GM12892 (cell line): ENCODE measurements around the gene MRS2. TPM values are rescaled to one million over a fixed set of nuclear protein-coding genes. Genes with fewer than 3 reads are reported as not detected.
A peak's percentile ranks its signal among the peaks of the same experiment; 100 is the strongest.
"Not testable (repeated sequence)": the region's sequence is repeated elsewhere in the genome, so short reads cannot be mapped to it uniquely, and the experiment has no call there.

Source experiments
- DNase-seq: peaks from one replicate; pipeline ENCODE4 v3.0.0; 2011; ENCODE audit not compliant: insufficient read length
- FAIRE-seq: peaks from 2 replicates; lab custom pipeline; 2011; peaks lifted over from hg19 to GRCh38; lab: Jason Lieb, UNC
- POLR2A ChIP-seq: IDR thresholded peaks from 2 replicates; pipeline ENCODE4 v1.6.1; 2011; ENCODE audit warnings: low read depth, low read length, control low read depth
- POLR2AphosphoS5 ChIP-seq: IDR thresholded peaks from 2 replicates; pipeline ENCODE4 v1.6.1; 2011; ENCODE audit warnings: low read depth, low read length, control low read depth
- TAF1 ChIP-seq: IDR thresholded peaks from 2 replicates; pipeline ENCODE4 v1.6.1; 2011; ENCODE audit warnings: low read depth, mild to moderate bottlenecking, control low read depth, low read length, borderline replicate concordance
- polyA plus RNA-seq: library from polyadenylated mRNA; unstranded; fragments of >200 nt; gene quantifications from one replicate; pipeline ENCODE4 v1.2.1, GENCODE V29; 2012; ENCODE audit warnings: missing spikeins, inconsistent platforms; ENCODE audit not compliant: missing spikeins

MRS2 gene, protein sequence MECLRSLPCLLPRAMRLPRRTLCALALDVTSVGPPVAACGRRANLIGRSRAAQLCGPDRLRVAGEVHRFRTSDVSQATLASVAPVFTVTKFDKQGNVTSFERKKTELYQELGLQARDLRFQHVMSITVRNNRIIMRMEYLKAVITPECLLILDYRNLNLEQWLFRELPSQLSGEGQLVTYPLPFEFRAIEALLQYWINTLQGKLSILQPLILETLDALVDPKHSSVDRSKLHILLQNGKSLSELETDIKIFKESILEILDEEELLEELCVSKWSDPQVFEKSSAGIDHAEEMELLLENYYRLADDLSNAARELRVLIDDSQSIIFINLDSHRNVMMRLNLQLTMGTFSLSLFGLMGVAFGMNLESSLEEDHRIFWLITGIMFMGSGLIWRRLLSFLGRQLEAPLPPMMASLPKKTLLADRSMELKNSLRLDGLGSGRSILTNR
- polyA plus RNA-seq = 19.7 TPM

DNA sequence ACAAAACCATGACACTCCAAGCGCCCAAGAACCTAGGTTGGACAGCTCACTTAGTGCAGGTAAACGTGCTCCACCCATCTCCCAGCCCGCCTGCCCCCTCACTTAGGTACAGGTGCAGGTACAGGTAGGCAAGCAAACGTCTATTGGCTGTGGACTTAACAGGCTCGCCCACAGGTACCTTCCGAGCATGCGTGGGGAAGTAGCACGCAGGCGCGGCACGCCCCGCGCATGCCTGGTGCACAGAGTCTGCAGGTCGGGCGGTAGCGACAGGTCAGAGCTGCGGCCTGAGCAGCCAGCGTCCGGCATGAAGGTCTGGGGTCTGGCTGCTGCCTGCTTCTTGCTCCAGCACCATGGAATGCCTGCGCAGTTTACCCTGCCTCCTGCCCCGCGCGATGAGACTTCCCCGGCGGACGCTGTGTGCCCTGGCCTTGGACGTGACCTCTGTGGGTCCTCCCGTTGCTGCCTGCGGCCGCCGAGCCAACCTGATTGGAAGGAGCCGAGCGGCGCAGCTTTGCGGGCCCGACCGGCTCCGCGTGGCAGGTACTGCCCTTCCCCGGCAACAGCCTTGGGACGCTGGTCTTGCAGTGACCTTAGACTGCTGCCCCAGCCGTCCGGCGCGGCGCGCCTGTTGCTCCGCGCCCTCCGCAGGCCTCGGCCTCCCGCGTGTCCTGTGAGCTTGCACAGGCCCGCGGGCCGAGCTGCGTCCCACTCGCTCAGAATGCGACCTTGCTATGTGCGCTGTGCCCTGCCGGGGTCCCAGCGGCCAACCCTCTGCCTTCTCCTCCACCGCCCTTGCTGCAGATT is at the start of gene MRS2:
Gene MRS2 (plus strand): TSS at position 240 of the 804 bp plus-strand sequence. CDS start 111 bp downstream, at position 351.
- TF ChIP-seq POLR2AphosphoS5 (peak; percentile 69), TAF1 (no peak), POLR2A (peak; percentile 80; the same call in 1 of the 2 replicates)
- FAIRE-seq (peak; percentile 91), DNase-seq (peak; percentile 67)

DNA sequence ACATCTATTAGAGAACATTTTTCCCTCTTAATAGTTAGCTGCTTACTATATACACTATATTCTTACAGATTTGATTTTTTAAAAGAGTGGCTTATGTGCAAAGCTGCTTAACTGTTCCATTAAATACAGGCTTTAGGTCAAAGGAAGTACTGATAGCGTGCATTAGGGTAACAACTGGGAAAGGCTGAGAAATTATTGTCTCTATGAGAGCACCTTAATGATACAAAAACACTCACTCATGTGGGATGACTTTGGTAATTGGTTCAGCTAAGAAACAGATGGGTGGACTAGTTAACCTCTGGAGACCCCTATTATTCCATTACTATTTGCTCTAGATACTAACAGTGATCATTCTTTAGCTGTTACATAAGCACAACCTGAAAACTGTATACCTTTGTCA is 48.9 kb upstream of the MRS2 start:
- no peak for FAIRE-seq
- no peak for TF ChIP-seq POLR2A
- TF ChIP-seq POLR2AphosphoS5 = no peak
- no peak for TF ChIP-seq TAF1

DNA sequence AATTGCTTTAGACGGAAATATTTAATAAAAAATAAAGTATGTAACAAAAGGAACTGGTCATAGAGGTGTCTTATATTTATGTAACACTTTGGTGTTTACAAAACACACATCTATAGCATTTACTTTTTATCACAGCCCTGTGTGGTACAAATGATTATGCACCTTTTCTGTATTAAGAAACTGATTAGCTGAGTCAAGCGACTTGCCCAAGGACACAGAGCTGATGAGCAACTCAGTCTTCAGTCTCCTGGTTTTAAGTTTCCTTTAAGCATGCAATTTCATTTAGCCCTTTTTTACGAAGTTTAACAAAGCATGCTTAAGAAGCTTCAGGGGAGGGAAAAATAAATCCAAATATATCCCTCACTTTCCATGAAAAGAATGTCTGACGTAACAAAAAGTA is 47.3 kb upstream of the MRS2 start:
- FAIRE-seq (no peak), DNase-seq (no peak)
- TF ChIP-seq TAF1 = no peak
- no peak for TF ChIP-seq POLR2A
- TF ChIP-seq POLR2AphosphoS5 = no peak

More for the DNA sequence above, 48.9 kb upstream of the MRS2 start:
- no peak for DNase-seq

DNA sequence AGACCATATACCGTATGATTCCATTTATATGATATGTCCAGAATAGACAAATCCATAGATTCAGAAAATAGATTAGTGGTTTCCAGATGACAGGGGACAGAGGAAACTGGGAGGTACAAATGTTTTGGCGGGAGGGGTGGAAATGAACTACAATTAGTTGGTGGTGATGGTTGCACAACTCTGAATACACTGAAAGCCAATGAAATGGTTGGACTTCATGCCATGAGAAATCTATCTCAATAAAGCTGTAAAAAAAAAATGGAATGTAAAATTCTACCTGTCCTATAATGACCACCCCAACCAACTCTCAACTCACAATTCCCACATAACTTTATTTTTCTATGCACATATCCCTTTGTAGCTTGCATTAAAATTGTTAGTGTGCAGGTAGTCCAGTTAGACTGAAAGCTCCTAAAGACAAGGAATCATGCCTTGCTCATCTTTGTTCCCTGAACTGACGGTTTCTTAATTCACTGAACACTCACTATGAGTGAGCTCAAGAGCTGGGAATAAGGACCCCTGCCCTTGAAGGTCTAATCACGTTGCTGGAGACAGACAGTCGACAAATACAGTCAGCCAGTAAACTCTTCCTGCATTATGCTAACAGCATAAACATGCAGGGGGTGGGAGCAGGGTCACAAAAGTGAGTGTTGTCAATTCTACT is 46.3 kb upstream of the MRS2 start:
- TF ChIP-seq POLR2AphosphoS5 (no peak), POLR2A (no peak), TAF1 (no peak)
- no peak for DNase-seq
- FAIRE-seq = no peak

DNA sequence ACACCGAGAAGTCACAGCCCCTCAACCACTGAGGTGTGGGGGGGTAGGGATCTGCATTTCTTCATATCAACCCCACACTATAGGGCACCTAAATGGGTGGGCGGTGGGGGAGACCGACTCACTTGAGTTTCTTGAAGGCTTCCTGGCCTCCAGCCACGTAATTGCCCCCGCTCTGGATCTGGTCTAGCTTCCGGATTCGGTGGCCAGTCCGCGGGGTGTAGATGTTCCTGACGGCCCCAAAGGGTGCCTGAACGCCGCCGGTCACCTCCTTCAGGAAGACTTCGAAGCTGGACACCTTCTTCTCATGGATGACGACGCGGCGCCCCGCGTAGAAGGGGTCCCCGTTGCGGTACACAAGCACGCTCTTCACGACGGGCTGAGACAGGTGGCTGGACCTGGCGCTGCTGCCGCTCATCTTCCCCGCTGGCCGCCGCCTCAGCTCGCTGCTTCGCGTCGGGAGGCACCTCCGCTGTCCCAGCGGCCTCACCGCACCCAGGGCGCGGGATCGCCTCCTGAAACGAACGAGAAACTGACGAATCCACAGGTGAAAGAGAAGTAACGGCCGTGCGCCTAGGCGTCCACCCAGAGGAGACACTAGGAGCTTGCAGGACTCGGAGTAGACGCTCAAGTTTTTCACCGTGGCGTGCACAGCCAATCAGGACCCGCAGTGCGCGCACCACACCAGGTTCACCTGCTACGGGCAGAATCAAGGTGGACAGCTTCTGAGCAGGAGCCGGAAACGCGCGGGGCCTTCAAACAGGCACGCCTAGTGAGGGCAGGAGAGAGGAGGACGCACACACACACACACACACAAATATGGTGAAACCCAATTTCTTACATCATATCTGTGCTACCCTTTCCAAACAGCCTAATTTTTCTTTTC is 45.2 kb upstream of the MRS2 start, which contains the start of gene DCDC2:
Gene DCDC2 (minus strand): TSS at position 724 of the 883 bp plus-strand sequence. CDS start 309 bp downstream, at position 415.
- DNase-seq (no peak), FAIRE-seq (no peak)
- TF ChIP-seq POLR2A = no peak
- no peak for TF ChIP-seq POLR2AphosphoS5
- TF ChIP-seq TAF1 = no peak

DNA sequence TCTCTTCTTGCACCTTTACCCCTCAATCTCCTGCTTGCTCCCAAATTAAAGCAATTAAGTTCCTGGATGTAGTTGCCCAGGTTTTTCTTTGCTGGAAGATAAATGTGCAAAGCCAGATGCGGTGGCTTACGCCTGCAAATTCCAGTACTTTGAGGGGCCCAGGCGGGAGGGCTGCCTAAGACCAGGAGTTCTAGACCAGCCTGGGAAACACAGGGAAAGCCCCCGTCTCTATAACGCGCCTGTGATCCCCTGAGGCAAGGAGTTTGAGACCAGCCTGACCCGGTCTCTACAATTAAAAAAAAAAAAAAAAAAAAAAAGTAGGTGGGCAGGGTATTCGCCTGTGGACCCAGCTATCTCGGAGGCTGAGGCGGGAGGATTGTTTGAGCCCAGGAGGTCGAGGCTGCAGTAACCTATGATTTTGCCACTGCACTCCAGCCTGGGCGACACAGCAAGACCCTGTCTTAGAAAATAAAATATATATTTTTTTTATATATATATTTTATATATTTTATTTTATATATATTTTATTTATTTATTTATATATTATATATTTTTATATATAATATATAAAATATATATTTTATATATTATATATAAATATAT is 44.4 kb upstream of the MRS2 start:
- no peak for DNase-seq
- TF ChIP-seq POLR2A (no peak), POLR2AphosphoS5 (no peak), TAF1 (no peak)
- no peak for FAIRE-seq

DNA sequence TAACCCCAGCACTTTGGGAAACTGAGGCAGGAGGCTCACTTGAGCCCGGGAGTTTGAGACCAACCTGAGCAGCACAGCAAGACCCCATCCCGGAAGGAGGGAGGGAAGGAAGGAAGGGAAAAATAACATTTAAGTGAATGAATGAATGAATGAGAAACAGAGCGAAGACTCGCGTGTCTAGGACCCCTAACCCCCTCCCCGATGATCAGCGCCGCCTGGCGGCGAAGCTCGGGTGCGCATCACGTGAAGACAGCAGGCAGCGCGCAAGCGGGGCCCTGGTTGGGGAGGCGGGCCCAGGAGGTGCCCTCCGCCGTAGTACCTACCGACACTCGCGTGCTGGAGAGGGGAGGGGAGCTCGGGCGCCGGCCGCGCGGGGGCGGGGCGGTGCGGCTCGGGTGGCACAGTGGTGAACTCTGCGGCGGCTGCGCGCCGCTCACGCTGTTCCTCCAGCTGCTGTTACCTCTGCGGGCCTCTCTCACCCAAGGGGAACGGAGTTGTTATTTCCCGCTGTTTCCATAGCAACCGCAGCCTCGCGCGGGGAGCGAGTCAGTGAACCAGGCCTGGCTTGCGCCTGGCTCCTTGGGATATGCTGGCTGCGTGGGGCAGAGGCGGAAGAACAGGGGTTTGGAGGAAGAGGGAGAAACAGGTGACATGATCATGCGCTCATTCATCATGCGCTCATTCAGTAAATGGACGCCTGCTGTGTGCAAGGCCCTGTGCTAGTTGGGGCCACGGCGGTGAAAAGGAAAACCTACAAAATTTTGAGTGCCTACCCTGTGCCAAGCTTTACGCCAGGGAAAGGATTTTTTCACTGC is 42.9 kb upstream of the MRS2 start:
- DNase-seq = peak; percentile 48
- TF ChIP-seq POLR2AphosphoS5 (no peak), TAF1 (no peak), POLR2A (no peak)
- FAIRE-seq = peak; percentile 88

DNA sequence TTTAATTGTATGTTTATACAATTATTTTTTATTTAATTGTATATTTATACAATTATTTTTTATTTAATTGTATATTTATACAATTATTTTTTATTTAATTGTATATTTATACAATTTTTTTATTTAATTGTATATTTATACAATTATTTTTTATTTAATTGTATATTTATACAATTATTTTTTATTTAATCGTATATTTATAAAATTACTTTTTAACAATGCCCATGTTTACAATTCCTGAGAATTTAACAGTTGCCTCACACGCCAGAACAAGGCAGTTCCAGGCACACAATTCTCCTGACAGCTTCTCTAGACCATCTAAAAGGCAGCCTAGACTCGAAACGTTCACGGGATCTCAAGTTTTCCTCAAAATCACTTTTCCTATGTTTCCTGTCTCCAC is 40.4 kb upstream of the MRS2 start:
- DNase-seq, FAIRE-seq: not testable (repeated sequence)

DNA sequence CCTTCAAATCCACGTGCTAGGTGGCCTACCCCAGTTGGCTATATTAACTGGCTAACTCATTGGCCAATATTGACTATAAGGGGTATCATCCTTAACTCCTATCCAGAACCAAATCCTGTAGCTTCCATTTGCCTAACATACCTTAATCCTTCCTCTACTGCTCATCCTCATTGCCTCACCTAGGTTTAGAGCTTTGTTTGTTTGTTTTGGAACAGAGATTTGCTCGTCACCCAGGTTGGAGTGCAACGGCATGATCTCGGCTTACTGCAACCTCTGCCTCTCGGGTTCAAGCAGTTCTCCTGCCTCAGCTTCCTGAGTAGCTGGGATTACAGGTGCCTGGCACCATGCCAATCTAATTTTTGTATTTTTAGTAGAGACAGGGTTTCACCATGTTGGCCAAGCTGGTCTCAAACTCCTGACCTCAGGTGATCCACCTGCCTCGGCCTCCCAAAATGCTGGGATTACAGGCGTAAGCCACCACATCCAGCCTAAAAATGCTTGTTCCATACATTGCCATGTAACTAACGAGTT is 37.6 kb upstream of the MRS2 start:
- not testable (repeated sequence) for FAIRE-seq, DNase-seq
